Activated T-cell treated with anti-CD3 and anti-CD28 coated beads, Interleukin-2, amount 50 U/mL, for 4 hours (primary cell): ENCODE results near the gene SORT1. TPM values are rescaled to one million over a fixed set of nuclear protein-coding genes. Genes with fewer than 3 reads are reported as not detected.

Experiments
- ATAC-seq, 2 donors: fragments of 200-7000 bp; cut with Tn5 transposase; one replicate each; pipeline ENCODE4 v1.10.0; 2021
- DNase-seq: peaks from one replicate; pipeline ENCODE4 v3.0.0-alpha.2; 2020
- H3K27me3 Mint-ChIP-seq: one replicate; pipeline ENCODE4 v1.8.0; 2021; ENCODE audit warnings: low read depth, mixed read lengths
- H3K36me3 Mint-ChIP-seq: one replicate; pipeline ENCODE4 v1.8.0; 2022; ENCODE audit warnings: mixed read lengths; ENCODE audit not compliant: insufficient read depth
- H3K4me1 Mint-ChIP-seq: one replicate; pipeline ENCODE4 v1.8.0; 2021; ENCODE audit warnings: low read depth, mixed read lengths
- H3K4me3 Mint-ChIP-seq: one replicate; pipeline ENCODE4 v1.8.0; 2021; ENCODE audit warnings: mild to moderate bottlenecking, moderate library complexity, mixed read lengths
- H3K9me3 Mint-ChIP-seq: one replicate; pipeline ENCODE4 v1.8.0; 2021; ENCODE audit warnings: mixed read lengths
- total RNA-seq, 3 donors: library from RNA; stranded (reverse); gene quantifications; one replicate each; pipeline ENCODE4 v1.2.1, GENCODE V29; 2021

The SORT1 gene
- total RNA-seq, 3 donors from 2014 or later: 1.1 to 1.6 (median 1.2) TPM

DNA sequence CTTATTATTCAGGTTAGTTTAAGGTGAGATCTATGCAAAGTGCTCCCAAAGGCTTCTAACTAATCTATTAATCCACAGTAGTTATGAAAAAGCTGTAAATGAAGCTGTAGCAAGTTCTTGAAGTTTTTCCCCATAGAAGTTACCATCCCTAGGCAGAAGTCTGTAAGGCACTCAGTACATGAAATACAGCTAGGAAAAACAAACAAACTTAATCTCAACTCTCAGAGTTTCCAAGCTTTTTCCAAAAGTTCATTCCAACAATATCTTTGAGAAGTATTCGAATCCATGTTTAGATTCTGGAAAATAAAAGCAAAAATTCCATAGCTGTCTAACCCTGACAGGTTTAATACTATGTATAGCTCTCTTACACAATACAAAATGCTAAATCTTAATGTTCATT is 41.2 kb downstream of the SORT1 start:
- no peak overlapping the region for H3K4me3 Mint-ChIP-seq
- H3K27me3 Mint-ChIP-seq: peaks cover 3% of the 10 kb centered on the region
- no peak for DNase-seq
- H3K4me1 Mint-ChIP-seq: no peaks in the 10 kb centered on the region
- no peak for ATAC-seq
- H3K9me3 Mint-ChIP-seq: no peaks in the 10 kb centered on the region
- H3K36me3 Mint-ChIP-seq: no peaks in the 10 kb centered on the region

DNA sequence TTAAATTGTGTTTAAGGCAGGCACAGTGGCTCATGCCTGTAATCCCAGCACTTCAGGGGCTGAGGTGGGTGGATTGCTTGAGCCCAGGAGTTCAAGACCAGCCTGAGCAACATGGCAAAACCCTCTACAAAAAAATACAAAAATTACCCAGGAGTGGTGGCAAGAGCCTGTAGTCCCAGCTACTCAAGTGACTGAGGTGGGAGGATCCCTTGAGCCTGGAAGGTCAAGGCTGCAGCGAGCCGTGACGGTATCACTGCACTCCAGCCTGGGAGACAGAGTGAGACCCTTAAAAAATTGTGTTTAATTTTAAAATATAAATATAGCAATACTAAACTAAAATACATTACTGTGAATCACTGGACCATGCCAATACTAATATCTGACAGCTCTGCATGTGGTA is 42.8 kb downstream of the SORT1 start:
- no peaks in the 10 kb centered on the region for H3K36me3 Mint-ChIP-seq
- ATAC-seq (no peak), DNase-seq (no peak)
- H3K4me3 Mint-ChIP-seq: no peak overlapping the region
- no peaks in the 10 kb centered on the region for H3K27me3 Mint-ChIP-seq
- no peaks in the 10 kb centered on the region for H3K4me1 Mint-ChIP-seq
- no peaks in the 10 kb centered on the region for H3K9me3 Mint-ChIP-seq

DNA sequence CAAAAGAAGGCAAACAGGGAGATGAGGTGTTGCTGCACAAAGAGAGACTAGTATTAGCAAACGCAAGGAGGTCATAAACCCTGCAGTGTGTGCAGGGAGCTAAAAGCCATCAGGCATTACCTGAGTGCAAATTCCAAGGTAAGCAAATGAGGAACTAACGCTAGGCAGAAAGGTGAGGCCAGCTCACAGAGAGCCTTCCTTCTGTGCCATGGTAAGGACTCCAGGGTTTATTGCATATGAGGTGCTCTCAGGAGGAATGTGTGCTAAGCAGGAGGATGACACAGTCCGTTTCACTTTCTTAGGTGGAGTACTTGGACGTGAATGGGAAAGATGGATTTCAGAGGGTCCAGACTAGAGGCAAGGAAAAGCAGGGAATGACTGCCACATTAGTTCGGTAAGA is 46.3 kb downstream of the SORT1 start:
- no peak overlapping the region for H3K4me3 Mint-ChIP-seq
- H3K27me3 Mint-ChIP-seq: no peaks in the 10 kb centered on the region
- ATAC-seq (no peak), DNase-seq (no peak)
- H3K36me3 Mint-ChIP-seq: no peaks in the 10 kb centered on the region
- H3K4me1 Mint-ChIP-seq: no peaks in the 10 kb centered on the region
- H3K9me3 Mint-ChIP-seq: no peaks in the 10 kb centered on the region

DNA sequence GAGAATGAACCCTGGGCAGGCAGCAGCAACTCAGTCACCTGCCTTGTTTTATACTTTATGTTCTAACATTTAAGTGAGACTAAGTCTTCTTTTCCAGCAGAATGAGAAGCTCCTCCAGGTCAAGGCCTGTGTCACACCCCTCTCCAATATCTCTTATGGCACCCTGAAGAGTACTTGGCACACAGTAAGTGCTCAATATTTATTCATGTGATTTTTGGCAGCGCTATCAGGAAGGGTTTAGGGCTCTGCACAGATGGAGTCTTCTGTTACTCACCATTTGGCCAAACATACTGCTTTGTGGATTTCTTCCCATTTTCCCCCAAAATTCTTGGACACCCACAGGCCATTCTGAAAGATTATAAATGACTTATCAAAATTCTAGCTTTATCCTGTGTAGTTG is 47.1 kb downstream of the SORT1 start:
- DNase-seq (no peak), ATAC-seq (no peak)
- H3K27me3 Mint-ChIP-seq: no peaks in the 10 kb centered on the region
- no peak overlapping the region for H3K4me3 Mint-ChIP-seq
- no peaks in the 10 kb centered on the region for H3K9me3 Mint-ChIP-seq
- H3K36me3 Mint-ChIP-seq: no peaks in the 10 kb centered on the region
- H3K4me1 Mint-ChIP-seq: no peaks in the 10 kb centered on the region

DNA sequence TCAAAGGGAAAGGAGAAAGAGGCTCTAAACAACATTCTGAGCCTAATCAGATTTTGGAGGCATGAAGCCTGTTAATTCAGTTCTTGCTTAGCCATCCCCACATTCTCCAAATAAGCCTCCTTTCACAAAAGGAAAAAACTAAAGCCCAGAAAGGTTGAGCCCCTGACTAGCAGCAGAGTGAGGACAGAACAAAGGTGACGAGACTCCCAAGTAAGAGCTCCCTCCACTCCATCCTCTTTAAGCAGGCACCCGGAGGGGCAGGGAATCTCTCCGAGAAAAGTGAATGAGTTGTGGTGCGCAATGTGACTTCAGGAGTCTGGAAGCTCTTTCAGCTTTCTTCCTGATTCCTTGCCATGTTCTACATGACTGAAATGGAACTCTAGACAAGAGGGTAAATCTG is 47.5 kb downstream of the SORT1 start:
- DNase-seq: no peak
- H3K27me3 Mint-ChIP-seq: no peaks in the 10 kb centered on the region
- no peaks in the 10 kb centered on the region for H3K9me3 Mint-ChIP-seq
- H3K4me3 Mint-ChIP-seq: no peak overlapping the region
- H3K4me1 Mint-ChIP-seq: no peaks in the 10 kb centered on the region
- no peaks in the 10 kb centered on the region for H3K36me3 Mint-ChIP-seq
- no peak for ATAC-seq

DNA sequence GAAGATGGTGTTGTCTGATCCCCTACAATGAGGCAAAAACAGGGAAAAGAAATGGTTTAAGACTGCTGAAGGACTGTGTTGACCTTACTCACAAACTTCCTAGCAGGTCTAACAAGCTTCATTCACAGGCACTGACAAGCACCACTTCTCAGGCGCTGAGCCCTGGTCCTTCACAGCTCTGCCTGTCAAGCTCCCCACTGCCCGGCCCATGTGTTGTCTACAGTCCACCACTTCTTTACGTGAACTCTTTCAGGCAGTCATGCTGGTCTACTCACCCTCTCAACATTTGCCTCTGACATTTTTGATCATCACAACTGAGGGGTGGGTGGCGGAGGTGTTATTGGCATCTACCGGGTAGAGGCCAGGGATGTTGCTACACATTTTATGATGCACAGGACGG is 50.2 kb downstream of the SORT1 start:
- no peak for DNase-seq
- no peaks in the 10 kb centered on the region for H3K4me1 Mint-ChIP-seq
- no peak overlapping the region for H3K4me3 Mint-ChIP-seq
- peaks cover 9% of the 10 kb centered on the region for H3K27me3 Mint-ChIP-seq
- H3K9me3 Mint-ChIP-seq: no peaks in the 10 kb centered on the region
- H3K36me3 Mint-ChIP-seq: no peaks in the 10 kb centered on the region
- ATAC-seq: no peak

DNA sequence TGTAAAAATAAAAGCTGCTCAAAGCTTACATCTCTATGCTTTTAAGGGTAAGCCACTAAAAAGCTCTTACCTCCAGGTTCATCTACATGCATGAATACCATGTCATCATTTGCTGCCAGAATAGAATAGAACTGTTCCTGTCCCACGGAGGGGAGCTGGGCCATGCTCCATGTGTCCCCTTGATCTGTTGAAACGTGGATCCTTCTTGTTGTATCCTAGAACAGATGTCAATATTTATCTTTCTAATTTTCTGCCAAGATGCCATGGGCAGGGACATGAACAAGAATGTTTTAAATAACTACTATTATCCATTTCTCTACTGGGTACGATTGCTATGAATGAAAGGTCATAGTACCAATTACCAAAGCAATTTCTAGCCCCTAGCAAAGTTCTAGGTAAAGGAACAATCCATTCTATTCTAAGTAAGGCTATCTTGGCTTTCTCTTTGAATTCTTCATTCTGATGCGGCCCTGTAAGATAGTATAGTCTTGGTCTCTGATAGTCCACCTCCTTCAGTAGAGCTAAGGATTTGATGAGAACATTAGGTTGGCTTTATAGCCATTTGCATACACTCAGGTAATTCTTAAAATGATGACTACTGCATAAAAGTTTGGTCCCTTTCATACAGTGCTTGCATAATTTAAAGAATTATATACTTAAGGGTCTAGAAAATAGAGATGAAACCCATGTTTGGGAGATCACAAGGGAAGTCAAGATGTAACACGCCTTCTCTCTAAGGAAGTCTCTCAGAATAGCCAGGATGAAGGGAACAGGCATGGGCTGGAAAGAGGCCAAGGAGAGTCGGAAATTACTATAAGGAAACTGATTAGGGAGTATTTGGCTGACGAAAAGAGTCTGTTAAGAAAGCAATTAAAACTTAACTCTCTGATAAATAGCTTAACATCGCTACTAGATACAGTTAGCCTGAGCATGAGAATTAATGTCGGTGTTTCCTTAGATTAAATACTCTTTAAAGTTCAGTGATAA is 55.5 kb downstream of the SORT1 start:
- no peaks in the 10 kb centered on the region for H3K36me3 Mint-ChIP-seq
- ATAC-seq: no peak

DNA sequence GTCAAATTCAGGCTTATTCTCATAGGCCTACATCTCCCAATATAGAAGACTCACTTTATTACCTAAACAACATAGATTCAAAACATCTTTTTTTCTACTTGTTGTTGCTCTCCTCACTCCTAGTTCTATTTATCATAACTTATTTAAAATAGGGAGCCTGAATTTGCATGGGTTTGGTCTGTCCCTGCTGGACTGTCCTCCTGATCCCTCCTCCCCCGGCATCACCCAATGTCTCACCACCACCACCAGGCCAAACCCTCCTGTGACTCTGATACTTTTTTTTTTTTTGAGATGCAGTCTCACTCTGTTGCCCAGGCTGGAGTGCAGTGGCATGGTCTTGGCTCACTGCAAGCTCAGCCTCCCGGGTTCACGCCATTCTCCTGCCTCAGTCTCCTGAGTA is 59.1 kb downstream of the SORT1 start:
- H3K36me3 Mint-ChIP-seq: no peaks in the 10 kb centered on the region
- H3K27me3 Mint-ChIP-seq: no peaks in the 10 kb centered on the region
- H3K9me3 Mint-ChIP-seq: no peaks in the 10 kb centered on the region
- H3K4me3 Mint-ChIP-seq: no peak overlapping the region
- DNase-seq: no peak
- no peaks in the 10 kb centered on the region for H3K4me1 Mint-ChIP-seq
- no peak for ATAC-seq

More for the DNA sequence above, 55.5 kb downstream of the SORT1 start:
- Mint-ChIP-seq H3K9me3 (no peaks in the 10 kb centered on the region), H3K27me3 (peaks cover 9% of the 10 kb centered on the region), H3K4me1 (no peaks in the 10 kb centered on the region), H3K4me3 (no peak overlapping the region)
- DNase-seq: no peak

DNA sequence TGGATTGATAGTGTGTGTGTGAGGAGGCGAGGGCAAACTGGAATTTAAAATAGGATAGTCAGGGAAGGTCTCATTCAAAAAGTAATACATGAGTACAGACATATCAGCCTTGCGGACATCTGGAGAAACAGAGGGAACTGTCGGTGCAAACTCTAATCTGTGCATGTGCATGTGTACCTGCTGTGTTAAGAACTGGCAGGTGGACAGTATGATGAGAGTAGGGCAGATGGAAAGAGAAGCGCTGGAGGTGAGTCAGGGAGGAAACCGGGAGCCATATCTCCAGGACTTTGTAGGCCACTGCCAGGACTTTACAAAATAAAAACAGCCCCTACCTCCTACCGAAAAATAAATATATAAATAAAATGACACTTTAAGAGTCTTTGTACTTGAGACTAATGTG is 59.6 kb downstream of the SORT1 start:
- Mint-ChIP-seq H3K9me3 (no peaks in the 10 kb centered on the region), H3K4me1 (no peaks in the 10 kb centered on the region), H3K4me3 (no peak overlapping the region), H3K36me3 (no peaks in the 10 kb centered on the region), H3K27me3 (no peaks in the 10 kb centered on the region)
- no peak for ATAC-seq
- DNase-seq: no peak

DNA sequence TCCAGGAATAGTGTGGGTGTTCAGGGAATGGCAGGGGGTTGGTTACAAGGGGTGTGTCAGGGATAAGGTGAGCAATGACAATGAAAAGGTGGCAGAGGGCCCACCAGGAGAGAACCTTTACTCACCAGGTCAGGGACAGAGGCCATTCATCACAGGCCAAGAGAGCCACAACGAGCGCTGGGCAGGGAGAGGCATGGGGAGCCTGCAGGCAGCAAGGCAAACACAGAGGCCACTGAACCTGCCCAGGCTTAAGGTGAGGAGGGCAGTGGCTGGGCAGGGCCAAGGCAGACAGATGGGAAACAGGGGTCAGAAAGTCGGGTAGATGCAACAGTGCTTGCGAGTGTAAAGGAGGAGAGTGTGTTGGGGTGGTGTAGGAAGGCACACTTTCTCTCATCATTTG is 62.6 kb downstream of the SORT1 start:
- no peaks in the 10 kb centered on the region for H3K4me1 Mint-ChIP-seq
- no peaks in the 10 kb centered on the region for H3K27me3 Mint-ChIP-seq

DNA sequence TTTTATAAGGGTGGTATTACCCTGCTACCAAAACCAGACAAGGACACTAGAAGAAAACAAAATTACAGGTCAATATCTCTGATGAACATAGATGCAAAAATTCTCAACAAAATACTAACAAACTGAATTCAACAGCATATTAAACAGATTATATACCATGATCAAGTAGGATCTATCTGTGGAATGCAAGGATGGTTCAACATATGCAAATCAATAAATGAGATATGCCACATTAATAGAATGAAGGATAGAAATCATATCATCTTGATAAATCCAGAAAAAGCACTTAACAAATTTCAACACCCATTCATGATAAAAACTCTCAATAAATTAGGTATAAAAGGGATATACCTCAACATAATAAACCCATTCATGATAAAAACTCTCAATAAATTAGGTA is 66.6 kb downstream of the SORT1 start:
- peaks cover 1% of the 10 kb centered on the region for H3K27me3 Mint-ChIP-seq
- H3K4me1 Mint-ChIP-seq: no peaks in the 10 kb centered on the region
- ATAC-seq (no peak), DNase-seq (no peak)
- H3K36me3 Mint-ChIP-seq: peaks cover 5% of the 10 kb centered on the region
- peaks cover 19% of the 10 kb centered on the region for H3K9me3 Mint-ChIP-seq
- no peak overlapping the region for H3K4me3 Mint-ChIP-seq

More for the DNA sequence above, 62.6 kb downstream of the SORT1 start:
- ATAC-seq: no peak
- Mint-ChIP-seq H3K4me3 (no peak overlapping the region), H3K9me3 (peaks cover 14% of the 10 kb centered on the region), H3K36me3 (peaks cover 5% of the 10 kb centered on the region)
- no peak for DNase-seq

DNA sequence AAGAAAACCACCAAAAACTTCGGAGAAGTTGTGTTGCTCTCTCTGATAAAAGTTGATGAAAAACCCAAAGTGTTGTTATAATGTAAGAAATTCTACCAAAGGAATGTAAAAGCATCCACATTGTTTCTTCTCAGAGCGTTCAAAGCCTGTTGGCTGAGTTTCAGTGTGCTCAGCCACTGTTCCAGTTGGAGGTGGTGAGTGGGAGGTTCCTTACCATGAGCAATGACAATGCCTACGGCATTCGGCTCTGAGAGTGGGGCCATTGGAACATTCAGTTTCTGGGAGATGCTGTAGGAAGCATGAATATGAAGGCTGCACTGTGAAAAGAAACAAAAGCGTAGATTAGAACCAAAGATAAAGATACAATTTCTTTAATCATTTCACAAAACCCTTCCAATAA is 70.4 kb downstream of the SORT1 start:
- H3K4me3 Mint-ChIP-seq: no peak overlapping the region
- H3K27me3 Mint-ChIP-seq: peaks cover 3% of the 10 kb centered on the region
- no peak for DNase-seq
- H3K36me3 Mint-ChIP-seq: peaks cover 5% of the 10 kb centered on the region
- no peaks in the 10 kb centered on the region for H3K4me1 Mint-ChIP-seq
- H3K9me3 Mint-ChIP-seq: peaks cover 19% of the 10 kb centered on the region
- no peak for ATAC-seq

DNA sequence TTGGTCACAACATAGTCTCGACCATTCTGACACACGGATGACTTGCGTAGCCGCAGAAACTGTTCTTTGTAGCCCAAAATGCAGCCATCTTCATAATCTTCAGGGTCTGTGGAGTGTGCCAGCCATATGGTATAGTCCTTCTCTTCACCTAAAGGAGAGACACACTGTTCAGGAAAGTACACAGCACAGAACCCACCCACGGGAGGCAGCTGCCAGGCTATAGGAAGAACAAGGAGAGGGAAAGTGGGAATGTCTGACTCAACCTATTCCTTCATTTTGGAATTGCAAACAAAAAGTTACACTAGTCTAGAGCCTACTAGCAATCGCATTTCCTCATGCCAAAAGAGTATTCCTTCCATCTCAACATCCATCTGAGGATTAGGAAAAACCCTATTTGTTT is 74.7 kb downstream of the SORT1 start:
- Mint-ChIP-seq H3K36me3 (no peaks in the 10 kb centered on the region), H3K4me1 (no peaks in the 10 kb centered on the region), H3K27me3 (peaks cover 3% of the 10 kb centered on the region), H3K4me3 (no peak overlapping the region), H3K9me3 (no peaks in the 10 kb centered on the region)
- DNase-seq (no peak), ATAC-seq (no peak)

DNA sequence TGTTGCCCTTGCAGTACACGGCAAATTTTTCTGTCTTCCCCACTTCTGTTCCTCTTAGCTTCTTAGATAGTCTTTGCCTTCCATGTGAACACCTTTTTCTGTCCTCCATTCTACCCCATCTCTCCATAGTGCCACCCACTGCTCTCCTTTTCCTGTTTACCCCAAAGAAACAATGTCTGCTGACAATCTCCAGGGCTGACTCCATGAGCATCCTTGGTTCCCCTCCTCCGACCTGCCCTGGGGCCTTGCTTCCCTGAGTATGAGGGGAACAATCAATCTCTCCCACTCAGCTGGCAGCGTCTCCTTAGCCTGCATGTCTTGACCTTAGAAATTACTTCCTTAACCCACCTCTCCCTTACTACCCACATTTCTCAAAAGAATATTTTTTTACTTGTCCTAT is 78.6 kb downstream of the SORT1 start:
- Mint-ChIP-seq H3K27me3 (no peaks in the 10 kb centered on the region), H3K4me3 (no peak overlapping the region), H3K36me3 (no peaks in the 10 kb centered on the region), H3K4me1 (no peaks in the 10 kb centered on the region), H3K9me3 (no peaks in the 10 kb centered on the region)
- no peak for ATAC-seq
- no peak for DNase-seq

DNA sequence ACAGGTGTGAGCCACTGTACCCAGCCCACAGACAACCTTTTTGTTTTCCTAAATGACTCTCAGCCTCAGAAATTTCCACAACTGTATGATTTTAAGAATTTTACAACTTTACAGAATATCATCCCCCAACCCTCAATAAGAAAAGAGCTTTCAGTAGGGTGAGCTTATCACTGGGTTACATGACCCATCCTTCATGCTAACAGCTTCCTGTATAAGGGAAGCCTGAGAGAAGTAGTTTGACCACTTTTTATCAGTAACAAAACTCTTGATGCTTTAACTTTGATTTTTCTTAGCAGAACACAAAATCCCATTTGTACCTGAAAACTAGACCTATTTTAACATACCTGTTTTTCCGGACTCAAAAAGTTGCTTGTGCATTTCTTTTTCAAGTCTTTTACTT is 81.2 kb downstream of the SORT1 start:
- no peak for DNase-seq
- Mint-ChIP-seq H3K4me1 (no peaks in the 10 kb centered on the region), H3K36me3 (no peaks in the 10 kb centered on the region), H3K9me3 (no peaks in the 10 kb centered on the region), H3K27me3 (no peaks in the 10 kb centered on the region), H3K4me3 (no peak overlapping the region)
- ATAC-seq: no peak
